Natural killer cell (primary cell): ENCODE data around the gene ADM5. TPM values are rescaled to one million over a fixed set of nuclear protein-coding genes. Genes with fewer than 3 reads are reported as not detected.

Source experiments
- ATAC-seq, 3 donors: fragments of 150-1000 bp in 2 of 3; fragments of 200-7000 bp in 1 of 3; cut with Tn5 transposase; 1 replicate in 1 of 3; 2 replicates in 2 of 3; pipeline ENCODE4 v1.10.0; 2021; ENCODE audit warnings: mild to moderate bottlenecking in 2 of 3, moderate library complexity in 2 of 3
- DNase-seq, 2 donors: peaks; one replicate each; pipeline versions ENCODE4 v3.0.0 to v3.0.0-alpha.2; 2013 to 2021; ENCODE audit warnings: mixed read lengths in 1 of 2
- H3K27ac ChIP-seq: one replicate; pipeline ENCODE4 v1.5.1; 2013; ENCODE audit warnings: mild to moderate bottlenecking, low read length
- H3K27me3 ChIP-seq: one replicate; pipeline ENCODE4 v1.6.1; 2013; ENCODE audit warnings: low read length; ENCODE audit not compliant: control insufficient read depth, insufficient read depth
- H3K36me3 ChIP-seq: one replicate; pipeline ENCODE4 v1.6.1; 2013; ENCODE audit warnings: low read length; ENCODE audit not compliant: control insufficient read depth, insufficient read depth
- H3K4me1 ChIP-seq: one replicate; pipeline ENCODE4 v1.6.1; 2013; ENCODE audit warnings: low read length; ENCODE audit not compliant: control insufficient read depth, insufficient read depth
- H3K4me3 ChIP-seq: one replicate; pipeline ENCODE4 v1.5.1; 2013; ENCODE audit warnings: low read length
- H3K9me3 ChIP-seq: one replicate; pipeline ENCODE4 v1.6.1; 2013; ENCODE audit warnings: low read length; ENCODE audit not compliant: control insufficient read depth, insufficient read depth
- H3K27ac Mint-ChIP-seq, 2 donors: one replicate each; pipeline ENCODE4 v1.8.0; 2022; ENCODE audit warnings: mild to moderate bottlenecking in 2 of 2, mixed read lengths in 2 of 2, moderate library complexity in 1 of 2
- H3K27me3 Mint-ChIP-seq, 2 donors: one replicate each; pipeline ENCODE4 v1.8.0; 2022; ENCODE audit warnings: low read depth in 2 of 2, mixed read lengths in 2 of 2
- H3K36me3 Mint-ChIP-seq: one replicate; pipeline ENCODE4 v1.8.0; 2022; ENCODE audit warnings: mixed read lengths
- H3K4me1 Mint-ChIP-seq, 2 donors: one replicate each; pipeline ENCODE4 v1.8.0; 2022; ENCODE audit warnings: mixed read lengths in 2 of 2
- H3K4me3 Mint-ChIP-seq: one replicate; pipeline ENCODE4 v1.8.0; 2022; ENCODE audit warnings: mild to moderate bottlenecking, moderate library complexity, mixed read lengths
- H3K9me3 Mint-ChIP-seq, 2 donors: one replicate each; pipeline ENCODE4 v1.8.0; 2022; ENCODE audit warnings: mixed read lengths in 2 of 2
- WGBS: methylation state at CpG from one replicate; pipeline ENCODE4 v1.1.7; 2013; ENCODE audit warnings: missing lambda C conversion rate; ENCODE audit not compliant: insufficient coverage; 5-methylcytosine and 5-hydroxymethylcytosine counted together
- intact Hi-C: fragments of 100-400 bp; cut with micrococcal nuclease; formaldehyde crosslinking; loops from one replicate; pipeline ENCODE4 v1.14.2; 2022
- total RNA-seq, 4 donors: library from RNA; stranded (reverse); fragments of 120-200 nt in 1 of 4; gene quantifications; one replicate each; pipeline versions ENCODE4 v1.2.3 to v1.2.4, GENCODE V29; 2013 to 2022
- TF ChIP-seq, protein P1 (sequence below): fragments of 200-600 bp; IDR thresholded peaks from one replicate; pipeline ENCODE4 v1.8.0; 2022; ENCODE audit warnings: antibody characterized with exemption

ADM5 gene
- total RNA-seq, 3 donors from 2014 or later (not counting 1 experiment from before 2014, with no cell fraction given) = 2.3 to 2.9 (median 2.4) TPM

DNA sequence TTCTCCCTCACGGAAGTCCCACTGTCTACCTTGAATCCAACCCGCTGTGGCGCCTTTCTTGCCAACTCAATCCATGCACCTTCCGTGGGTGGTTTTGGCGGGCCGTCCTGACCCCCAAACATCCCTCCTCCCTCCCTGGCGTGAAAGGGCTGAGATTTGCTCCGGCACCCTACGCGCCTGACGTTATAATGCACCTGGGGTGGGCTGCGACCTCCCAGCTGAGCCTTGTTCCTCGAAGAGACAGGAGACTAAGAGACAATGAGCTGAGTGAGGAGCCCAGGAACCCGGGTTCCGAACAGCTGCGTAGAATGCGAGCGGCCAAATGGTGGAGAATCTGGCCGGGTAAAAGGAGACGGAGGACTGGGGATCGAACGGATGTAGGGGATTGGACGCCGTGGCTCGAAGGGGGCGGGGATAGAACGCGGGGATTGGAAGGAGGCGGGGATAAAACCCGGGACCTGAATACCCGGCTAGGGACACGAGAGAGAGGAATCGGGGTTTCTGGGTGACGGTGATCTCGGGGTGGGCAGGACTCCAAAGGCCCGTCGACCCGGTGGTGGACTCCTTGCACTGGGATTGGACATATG is 1.4 kb downstream of the ADM5 start, which contains the start of gene CPT1C:
Gene CPT1C, plus strand, starts transcription at position 461 of the 587 bp plus-strand sequence. CDS start 1,137 bp downstream, outside the sequence.
- Histone ChIP-seq H3K27me3 (peaks cover 26% of the 10 kb centered on the region), H3K9me3 (no peaks in the 10 kb centered on the region), H3K4me1 (peaks cover 27% of the 10 kb centered on the region), H3K36me3 (peaks cover 9% of the 10 kb centered on the region), H3K27ac (no peak within 1 kb of the TSS), H3K4me3 (peak within 1 kb of the TSS; percentile 27)
- Mint-ChIP-seq H3K27ac (peak within 1 kb of the TSS; percentile 51 to 79), H3K9me3 (no peaks in the 10 kb centered on the region), H3K27me3 (peaks cover 17 to 27% of the 10 kb centered on the region in 2 donors), H3K4me1 (peaks cover 15 to 34% of the 10 kb centered on the region in 2 donors), H3K36me3 (no peaks in the 10 kb centered on the region), H3K4me3 (peak within 1 kb of the TSS; percentile 95)
- TF ChIP-seq, protein P1, sequence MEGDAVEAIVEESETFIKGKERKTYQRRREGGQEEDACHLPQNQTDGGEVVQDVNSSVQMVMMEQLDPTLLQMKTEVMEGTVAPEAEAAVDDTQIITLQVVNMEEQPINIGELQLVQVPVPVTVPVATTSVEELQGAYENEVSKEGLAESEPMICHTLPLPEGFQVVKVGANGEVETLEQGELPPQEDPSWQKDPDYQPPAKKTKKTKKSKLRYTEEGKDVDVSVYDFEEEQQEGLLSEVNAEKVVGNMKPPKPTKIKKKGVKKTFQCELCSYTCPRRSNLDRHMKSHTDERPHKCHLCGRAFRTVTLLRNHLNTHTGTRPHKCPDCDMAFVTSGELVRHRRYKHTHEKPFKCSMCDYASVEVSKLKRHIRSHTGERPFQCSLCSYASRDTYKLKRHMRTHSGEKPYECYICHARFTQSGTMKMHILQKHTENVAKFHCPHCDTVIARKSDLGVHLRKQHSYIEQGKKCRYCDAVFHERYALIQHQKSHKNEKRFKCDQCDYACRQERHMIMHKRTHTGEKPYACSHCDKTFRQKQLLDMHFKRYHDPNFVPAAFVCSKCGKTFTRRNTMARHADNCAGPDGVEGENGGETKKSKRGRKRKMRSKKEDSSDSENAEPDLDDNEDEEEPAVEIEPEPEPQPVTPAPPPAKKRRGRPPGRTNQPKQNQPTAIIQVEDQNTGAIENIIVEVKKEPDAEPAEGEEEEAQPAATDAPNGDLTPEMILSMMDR = no peak
- ATAC-seq = peak; percentile 31 to 71 (median 63)
- intact Hi-C loops = no loop called here
- DNase-seq = peak in 1 of 2 donors; percentile 70
- WGBS = 6% methylated on average over 38 of the region's 38 CpGs

DNA sequence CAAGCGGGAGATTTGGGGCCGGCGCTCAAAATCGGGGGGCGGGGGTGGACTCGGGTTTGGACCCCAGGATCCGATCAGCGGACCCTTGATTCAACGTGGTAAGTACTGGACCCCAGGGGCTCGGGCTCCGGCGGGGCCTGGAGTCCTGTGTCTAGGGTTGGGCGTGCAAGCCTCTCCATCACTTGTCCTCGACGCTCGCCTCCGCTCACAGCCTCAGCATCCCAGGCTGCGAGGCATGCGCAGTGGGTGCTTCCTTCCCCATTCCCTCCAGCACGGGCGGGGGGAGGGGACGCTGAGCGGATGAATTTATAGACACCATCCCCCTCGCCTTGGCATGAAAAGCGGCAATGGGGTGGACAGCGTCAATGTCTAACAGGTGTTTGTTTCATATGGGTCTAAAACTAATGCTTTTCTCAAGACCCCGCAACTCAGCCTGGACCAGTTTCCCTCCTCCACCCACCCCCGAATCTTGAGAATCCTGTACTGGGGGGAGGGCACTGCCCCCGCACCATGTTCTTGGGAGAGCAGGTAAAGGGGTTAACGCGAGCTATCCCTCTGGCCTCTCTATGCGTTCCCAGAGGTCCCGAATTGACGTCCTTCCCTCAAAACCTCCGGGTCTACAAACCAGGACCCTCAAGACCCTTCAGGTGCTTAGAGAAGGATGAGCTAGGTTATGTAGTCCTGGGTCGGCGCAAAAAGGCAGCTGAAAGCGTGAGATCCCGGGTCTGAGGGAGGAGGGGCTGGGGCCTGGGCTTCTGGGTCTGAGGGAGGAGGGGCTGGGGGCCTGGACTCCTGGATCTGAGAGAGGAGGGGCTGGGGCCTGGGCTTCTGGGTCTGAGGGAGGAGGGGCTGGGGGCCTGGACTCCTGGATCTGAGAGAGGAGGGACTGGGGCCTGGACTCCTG is 2.1 kb downstream of the ADM5 start:
- peak overlapping the region; percentile 27 for H3K4me3 ChIP-seq
- intact Hi-C loops = no loop called here

GRCh38 chr19:49692147-49692506 is 2.7 kb downstream of the ADM5 start:
- Histone ChIP-seq H3K27ac (no peak overlapping the region), H3K4me1 (peaks cover 27% of the 10 kb centered on the region), H3K9me3 (no peaks in the 10 kb centered on the region), H3K27me3 (peaks cover 26% of the 10 kb centered on the region), H3K36me3 (peaks cover 3% of the 10 kb centered on the region), H3K4me3 (no peak overlapping the region)
- no peaks in the 10 kb centered on the region for H3K36me3 Mint-ChIP-seq
- peaks cover 17 to 27% of the 10 kb centered on the region in 2 donors for H3K27me3 Mint-ChIP-seq
- intact Hi-C loops = no loop called here
- H3K9me3 Mint-ChIP-seq = no peaks in the 10 kb centered on the region
- 92% methylated on average over 16 of the region's 16 CpGs for WGBS
- no peak for DNase-seq
- peaks cover 15 to 30% of the 10 kb centered on the region in 2 donors for H3K4me1 Mint-ChIP-seq
- H3K4me3 Mint-ChIP-seq = no peak overlapping the region
- TF ChIP-seq, protein P1 = no peak
- no peak overlapping the region for H3K27ac Mint-ChIP-seq
- ATAC-seq = no peak

More for the DNA sequence above, 2.1 kb downstream of the ADM5 start:
- Mint-ChIP-seq H3K4me1 (peaks cover 15 to 33% of the 10 kb centered on the region in 2 donors), H3K27me3 (peaks cover 17 to 27% of the 10 kb centered on the region in 2 donors), H3K36me3 (no peaks in the 10 kb centered on the region), H3K27ac (peak overlapping the region; percentile 51 to 79), H3K4me3 (peak overlapping the region; percentile 95), H3K9me3 (no peaks in the 10 kb centered on the region)
- H3K27ac ChIP-seq = no peak overlapping the region
- TF ChIP-seq, protein P1 = no peak
- DNase-seq (peak in 1 of 2 donors; percentile 61), ATAC-seq (peak in 2 of 3 donors; percentile 29 to 46)
- 22% methylated on average over 37 of the region's 39 CpGs for WGBS
- H3K36me3 ChIP-seq = peaks cover 3% of the 10 kb centered on the region
- peaks cover 27% of the 10 kb centered on the region for H3K4me1 ChIP-seq
- no peaks in the 10 kb centered on the region for H3K9me3 ChIP-seq
- H3K27me3 ChIP-seq = peaks cover 26% of the 10 kb centered on the region
